ENCODE data around the gene COL4A2.

- TF ChIP-seq FOXK2 (IDR thresholded peaks at IDR 0.05) (no peak), LEF1 (IDR thresholded peaks at IDR 0.05; ENCODE audit: borderline replicate concordance) (no peak), FOXM1 (IDR thresholded peaks at IDR 0.05; ENCODE audit: borderline replicate concordance) (no peak), FOXA1 (IDR thresholded peaks at IDR 0.05) (no peak), BHLHE40 (IDR thresholded peaks at IDR 0.05; ENCODE audit: borderline replicate concordance) (no peak), TARDBP (IDR thresholded peaks at IDR 0.05) (no peak)
Observed at GRCh38 chr13:110300090-110300815, 6.8 kb upstream of the COL4A2 start.
